ENCODE data around the gene APBB3.

Gene APBB3

GRCh38 chr5:140542972-140543371 is 21.4 kb downstream of the APBB3 start:
- no peak overlapping the region for H3K27ac ChIP-seq
- H3K4me3 ChIP-seq, result no peak overlapping the region
- TF ChIP-seq CTCF (IDR thresholded peaks at IDR 0.05), result no peak
- DNase-seq (ENCODE audit: low spot score), result no peak

- DNase-seq (ENCODE audit: low spot score), result no peak
- TF ChIP-seq CTCF (IDR thresholded peaks at IDR 0.05), result no peak
Observed at GRCh38 chr5:140540227-140540626, 24.2 kb downstream of the APBB3 start.

GRCh38 chr5:140524003-140524402 is 40.4 kb downstream of the APBB3 start:
- Histone ChIP-seq H3K27ac (no peak overlapping the region), H3K4me3 (no peak overlapping the region)
- no peak for TF ChIP-seq CTCF (IDR thresholded peaks at IDR 0.05)
- no peak for DNase-seq (ENCODE audit: low spot score)

More at GRCh38 chr5:140540227-140540626, 24.2 kb downstream of the APBB3 start:
- Histone ChIP-seq H3K4me3 (no peak overlapping the region), H3K27ac (no peak overlapping the region)

- Histone ChIP-seq H3K4me3 (no peak overlapping the region), H3K27ac (no peak overlapping the region)
- no peak for TF ChIP-seq CTCF (IDR thresholded peaks at IDR 0.05)
- DNase-seq (ENCODE audit: low spot score), result no peak
Observed at GRCh38 chr5:140513124-140513523, 51.3 kb downstream of the APBB3 start.

GRCh38 chr5:140509898-140510297 is 54.5 kb downstream of the APBB3 start:
- no peak for DNase-seq (ENCODE audit: low spot score)
- TF ChIP-seq CTCF (IDR thresholded peaks at IDR 0.05), result no peak
- H3K27ac ChIP-seq, result no peak overlapping the region
- H3K4me3 ChIP-seq, result no peak overlapping the region
